Right kidney (tissue), 9 donors: ENCODE data around the gene CSAG2.
"Not testable (repeated sequence)": the region's sequence is repeated elsewhere in the genome, so short reads cannot be mapped to it uniquely, and the experiment has no call there.

Source experiments
- DNase-seq: peaks from one replicate; pipeline ENCODE4 v3.0.0-alpha.2; 2016
- long read RNA-seq, 8 donors: transcript quantifications; one replicate each; lab custom pipeline, GENCODE V29; 2026

CSAG2 gene
- long read RNA-seq, donor 1: 0 reads
- long read RNA-seq, donor 2: 0 reads
- long read RNA-seq, donor 3: 0 reads
- long read RNA-seq, donor 4: 0 reads
- long read RNA-seq, donor 5: 0 reads
- long read RNA-seq, donor 6: 0 reads
- long read RNA-seq, donor 7: 0 reads
- long read RNA-seq, donor 8: 0 reads

GRCh38 chrX:152709173-152709572 is at the start of gene CSAG2:
CSAG2 (minus strand) TSS chrX:152709273; CDS start chrX:152709112, 161 bp downstream.
- not testable (repeated sequence) for DNase-seq

- not testable (repeated sequence) for DNase-seq
Measured at GRCh38 chrX:152754871-152755270, 45.8 kb upstream of the CSAG2 start.

GRCh38 chrX:152753686-152754650 is 44.9 kb upstream of the CSAG2 start, which contains the start of gene MAGEA2:
MAGEA2 (minus strand) TSS chrX:152753842; CDS start chrX:152751363, 2,479 bp downstream.
- DNase-seq: not testable (repeated sequence)

- DNase-seq: no peak
Measured at GRCh38 chrX:152738560-152738959, 29.5 kb upstream of the CSAG2 start.

- not testable (repeated sequence) for DNase-seq
Measured at GRCh38 chrX:152736528-152736927, 27.5 kb upstream of the CSAG2 start.

GRCh38 chrX:152735860-152736511 is 26.9 kb upstream of the CSAG2 start:
- DNase-seq: no peak

- DNase-seq: no peak
Measured at GRCh38 chrX:152735101-152735500, 26.0 kb upstream of the CSAG2 start.

GRCh38 chrX:152734143-152734858 is 25.2 kb upstream of the CSAG2 start:
- not testable (repeated sequence) for DNase-seq

GRCh38 chrX:152733261-152733975 is 24.3 kb upstream of the CSAG2 start, which contains the start of the genes CSAG1 and MAGEA12:
CSAG1 (minus strand) TSS chrX:152733721; CDS start chrX:152732460, 1,261 bp downstream.
MAGEA12 (plus strand) TSS chrX:152733757; CDS start chrX:152736162, 2,405 bp downstream.
- DNase-seq: no peak

GRCh38 chrX:152725409-152725808 is 16.3 kb upstream of the CSAG2 start:
- no peak for DNase-seq

GRCh38 chrX:152713815-152714787 is 5.0 kb upstream of the CSAG2 start, which contains the start of gene MAGEA2B:
MAGEA2B (plus strand) TSS chrX:152714628; CDS start chrX:152717107, 2,479 bp downstream.
- DNase-seq: not testable (repeated sequence)

GRCh38 chrX:152713195-152713594 is 4.1 kb upstream of the CSAG2 start:
- DNase-seq: not testable (repeated sequence)

- DNase-seq: not testable (repeated sequence)
Measured at GRCh38 chrX:152706500-152706899, 2.6 kb downstream of the CSAG2 start.

GRCh38 chrX:152700390-152700789 is 8.7 kb downstream of the CSAG2 start:
- not testable (repeated sequence) for DNase-seq

GRCh38 chrX:152697952-152698931 is 10.8 kb downstream of the CSAG2 start, which contains the start of gene MAGEA3:
MAGEA3 (plus strand) TSS chrX:152698794; CDS start chrX:152700833, 2,039 bp downstream.
- not testable (repeated sequence) for DNase-seq

GRCh38 chrX:152681012-152681411 is 28.1 kb downstream of the CSAG2 start:
- not testable (repeated sequence) for DNase-seq

GRCh38 chrX:152674652-152675051 is 34.4 kb downstream of the CSAG2 start:
- not testable (repeated sequence) for DNase-seq

GRCh38 chrX:152674135-152674534 is 34.9 kb downstream of the CSAG2 start:
- DNase-seq: no peak
